Measurements from ENCODE around the gene AURKB. TPM values are rescaled to one million over a fixed set of nuclear protein-coding genes. Genes with fewer than 3 reads are reported as not detected.
A peak's percentile ranks its signal among the peaks of the same experiment; 100 is the strongest.

The AURKB gene
- total and polyA plus RNA-seq, 10 of the 15 experiments (the other 5 are each of a cell fraction or from before 2014, with no cell fraction given) = 52.7 to 209 (median 128) TPM

DNA sequence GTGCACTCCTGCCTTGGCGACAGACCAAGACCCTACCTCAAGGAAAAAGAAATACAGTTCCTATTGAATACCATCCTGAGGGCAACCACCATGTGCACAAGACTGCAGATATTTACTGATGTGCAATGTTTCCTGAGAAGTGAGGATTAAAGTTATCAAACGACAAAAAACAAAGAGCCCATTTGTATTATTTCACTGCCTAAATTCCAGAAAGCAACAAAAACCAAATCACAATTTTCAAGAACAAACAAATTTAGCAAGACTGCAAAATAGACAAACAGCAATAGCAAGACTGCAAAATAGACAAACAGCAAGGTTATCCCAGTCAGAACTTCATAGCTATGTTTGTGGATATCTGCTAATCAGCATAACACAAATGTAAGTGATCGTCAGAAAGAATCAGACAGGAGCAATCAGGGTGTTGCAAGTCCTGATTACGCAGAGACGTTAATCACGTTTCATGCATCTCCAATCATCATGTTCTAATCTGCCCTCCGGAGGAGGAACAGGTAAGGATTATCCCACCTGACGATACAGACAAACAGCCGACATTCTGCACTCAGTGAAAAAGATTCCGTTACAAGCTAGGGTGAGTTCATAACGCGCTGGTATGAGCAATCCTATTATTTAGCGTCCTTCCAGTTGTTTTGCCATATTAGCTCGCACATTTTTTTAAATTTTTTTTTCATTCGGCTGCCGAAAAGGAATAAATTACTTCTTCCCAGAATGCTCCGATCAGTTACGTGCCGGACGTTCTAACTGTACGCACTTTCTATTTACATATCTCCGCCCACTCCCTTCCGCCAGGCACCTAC lies 37.1 kb downstream of the AURKB start (continued):
- TF ChIP-seq CTCF (IDR thresholded peaks at IDR 0.05 in 2 of 3, conservative IDR thresholded peaks at IDR 0.05 in 1 of 3; ENCODE audit: control insufficient read depth in 2 of 3, extremely low read depth in 1 of 3, insufficient read depth in 1 of 3, low read depth in 3 of 3, low read length in 3 of 3) (no peak), SMARCA5 (IDR thresholded peaks at IDR 0.05) (peak; percentile 92; the same call in 1 of the 2 replicates), HDGF (IDR thresholded peaks at IDR 0.05) (no peak), EGR1 (IDR thresholded peaks at IDR 0.05; ENCODE audit: borderline replicate concordance in 1 of 2, low read depth in 2 of 2, low read length in 2 of 2) (peak in 1 of 2 experiments; percentile 93; a peak in 2 of 3 replicates), RFX5 (IDR thresholded peaks at IDR 0.05; ENCODE audit: low read depth, low read length) (no peak), EP300 (IDR thresholded peaks at IDR 0.05; ENCODE audit: borderline replicate concordance in 1 of 2, control insufficient read depth in 1 of 2, low read depth in 2 of 2, low read length in 2 of 2) (peak in 1 of 2 experiments; percentile 59; a peak in 2 of 4 replicates), PRDM15 (CRISPR knock-in tag; IDR thresholded peaks at IDR 0.05) (peak; percentile 98), CBX5 (IDR thresholded peaks at IDR 0.05; ENCODE audit: low read depth) (peak; percentile 98), TCF12 (IDR thresholded peaks at IDR 0.05; ENCODE audit: low read depth, low read length) (peak; percentile 96), ZSCAN29 (IDR thresholded peaks at IDR 0.05) (peak; percentile 86; the same call in 1 of the 2 replicates), WRNIP1 (IDR thresholded peaks at IDR 0.05; ENCODE audit: borderline replicate concordance, low read depth, low read length) (no peak), NR2C1 (IDR thresholded peaks at IDR 0.05) (peak; percentile 53), ZNF384 (IDR thresholded peaks at IDR 0.05; ENCODE audit: borderline replicate concordance, low read depth, low read length) (no peak), FOS (IDR thresholded peaks at IDR 0.05; ENCODE audit: borderline replicate concordance, extremely low read depth, insufficient read length) (no peak), CHD1 (IDR thresholded peaks at IDR 0.05; ENCODE audit: low read depth, low read length) (no peak), BACH1 (IDR thresholded peaks at IDR 0.05; ENCODE audit: borderline replicate concordance) (peak; percentile 100), BHLHE40 (IDR thresholded peaks at IDR 0.05; ENCODE audit: borderline replicate concordance in 1 of 2, low read depth in 2 of 2, low read length in 1 of 2) (peak; percentile 85 to 95)
- TF ChIP-seq, protein P1, sequence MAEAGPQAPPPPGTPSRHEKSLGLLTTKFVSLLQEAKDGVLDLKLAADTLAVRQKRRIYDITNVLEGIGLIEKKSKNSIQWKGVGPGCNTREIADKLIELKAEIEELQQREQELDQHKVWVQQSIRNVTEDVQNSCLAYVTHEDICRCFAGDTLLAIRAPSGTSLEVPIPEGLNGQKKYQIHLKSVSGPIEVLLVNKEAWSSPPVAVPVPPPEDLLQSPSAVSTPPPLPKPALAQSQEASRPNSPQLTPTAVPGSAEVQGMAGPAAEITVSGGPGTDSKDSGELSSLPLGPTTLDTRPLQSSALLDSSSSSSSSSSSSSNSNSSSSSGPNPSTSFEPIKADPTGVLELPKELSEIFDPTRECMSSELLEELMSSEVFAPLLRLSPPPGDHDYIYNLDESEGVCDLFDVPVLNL (IDR thresholded peaks at IDR 0.05; ENCODE audit: low read depth, low read length) = no peak
- TF ChIP-seq, protein P2, sequence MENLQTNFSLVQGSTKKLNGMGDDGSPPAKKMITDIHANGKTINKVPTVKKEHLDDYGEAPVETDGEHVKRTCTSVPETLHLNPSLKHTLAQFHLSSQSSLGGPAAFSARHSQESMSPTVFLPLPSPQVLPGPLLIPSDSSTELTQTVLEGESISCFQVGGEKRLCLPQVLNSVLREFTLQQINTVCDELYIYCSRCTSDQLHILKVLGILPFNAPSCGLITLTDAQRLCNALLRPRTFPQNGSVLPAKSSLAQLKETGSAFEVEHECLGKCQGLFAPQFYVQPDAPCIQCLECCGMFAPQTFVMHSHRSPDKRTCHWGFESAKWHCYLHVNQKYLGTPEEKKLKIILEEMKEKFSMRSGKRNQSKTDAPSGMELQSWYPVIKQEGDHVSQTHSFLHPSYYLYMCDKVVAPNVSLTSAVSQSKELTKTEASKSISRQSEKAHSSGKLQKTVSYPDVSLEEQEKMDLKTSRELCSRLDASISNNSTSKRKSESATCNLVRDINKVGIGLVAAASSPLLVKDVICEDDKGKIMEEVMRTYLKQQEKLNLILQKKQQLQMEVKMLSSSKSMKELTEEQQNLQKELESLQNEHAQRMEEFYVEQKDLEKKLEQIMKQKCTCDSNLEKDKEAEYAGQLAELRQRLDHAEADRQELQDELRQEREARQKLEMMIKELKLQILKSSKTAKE (IDR thresholded peaks at IDR 0.05; ENCODE audit: low read depth, poor library complexity, severe bottlenecking) = peak; percentile 84

Data from GM12878 (cell line).